ENCODE results near the gene BCAP29. TPM values are rescaled to one million over a fixed set of nuclear protein-coding genes. Genes with fewer than 3 reads are reported as not detected.
A peak's percentile ranks its signal among the peaks of the same experiment; 100 is the strongest.

The BCAP29 gene
- total and polyA plus RNA-seq, 4 experiments from 2014 or later = 17.0 to 34.8 (median 26.4) TPM

DNA sequence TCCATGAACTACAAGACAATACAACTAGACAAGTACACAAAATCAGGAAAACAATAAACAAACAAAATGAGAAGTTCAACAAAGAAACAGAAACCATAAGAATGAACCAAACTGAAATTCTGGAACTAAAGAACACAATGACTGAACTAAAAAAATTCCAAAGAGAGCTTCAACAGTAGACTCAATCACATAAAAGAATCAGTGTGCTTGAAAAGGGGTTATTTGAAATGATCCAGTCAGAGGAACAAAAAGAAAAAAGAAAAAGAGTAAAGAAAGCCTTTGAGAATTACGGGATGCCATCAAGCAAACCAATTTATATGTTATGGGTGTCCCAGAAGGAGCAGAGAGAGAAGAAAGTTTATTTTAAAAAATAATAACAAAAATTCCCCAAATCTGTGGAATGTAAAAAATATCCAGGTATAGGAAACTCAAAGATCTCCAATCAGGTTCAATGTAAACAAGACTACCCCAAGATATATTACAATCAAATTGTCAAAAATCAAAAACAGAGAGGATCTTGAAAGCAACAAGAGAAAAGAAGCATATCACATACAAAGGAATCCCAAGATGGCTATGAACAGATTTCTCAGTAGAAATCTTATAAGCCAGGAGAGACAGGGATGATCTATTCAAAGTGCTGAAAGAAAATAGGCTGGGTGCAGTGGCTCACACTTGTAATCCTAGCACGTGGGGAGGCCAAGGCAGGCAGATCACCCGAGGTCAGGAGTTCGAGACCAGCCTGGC is 35.0 kb upstream of the BCAP29 start:
- H3K27ac ChIP-seq (ENCODE audit: low read depth, low read length) = no peak overlapping the region
- intact Hi-C loops (cut with micrococcal nuclease) = no loop called here
- H3K9me3 ChIP-seq (ENCODE audit: control insufficient read depth in 1 of 2, low read length in 2 of 2) = no peaks in the 10 kb centered on the region
- Mint-ChIP-seq H3K27ac (peak overlapping the region in 1 of 7 donors; percentile 7), H3K27me3 (no peaks in the 10 kb centered on the region), H3K36me3 (peaks cover 64% of the 10 kb centered on the region in 2 donors), H3K9me3 (peaks cover 3 to 29% (median 20%) of the 10 kb centered on the region in 8 donors), H3K4me3 (peak overlapping the region in 1 of 8 donors; percentile 42), H3K4me1 (peaks cover 8 to 22% (median 12%) of the 10 kb centered on the region in 4 donors)
- ChIA-PET CTCF (ENCODE audit: partially characterized antibody) (no interaction called here), POLR2A (ENCODE audit: partially characterized antibody) (no interaction called here)
- H3K27me3 ChIP-seq (ENCODE audit: insufficient read depth, low read length) = no peaks in the 10 kb centered on the region
- H3K36me3 ChIP-seq (ENCODE audit: insufficient read depth, low read length) = peaks cover 27% of the 10 kb centered on the region
- H3K4me3 ChIP-seq (ENCODE audit: low read length in 2 of 2) = no peak overlapping the region
- DNase-seq = no peak
- H3K4me1 ChIP-seq (ENCODE audit: insufficient read depth, low read length) = no peaks in the 10 kb centered on the region

DNA sequence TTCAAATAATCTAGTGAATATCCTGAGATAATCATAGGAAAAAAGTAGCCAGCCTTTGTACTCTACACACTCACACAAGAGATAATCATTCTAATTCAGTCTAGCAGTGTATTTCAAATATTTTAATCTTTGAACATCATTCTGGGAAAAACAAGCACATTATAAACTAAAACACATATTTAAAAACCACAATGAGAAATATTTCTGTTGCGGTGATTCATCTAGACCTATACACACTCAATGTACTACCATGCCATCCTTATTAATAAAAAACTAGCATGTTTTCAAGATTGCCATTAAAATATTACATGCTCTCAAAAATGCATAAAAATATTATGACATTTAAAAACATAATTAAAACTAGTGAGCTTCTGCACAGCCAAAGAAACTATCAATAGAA is 28.1 kb upstream of the BCAP29 start:
- Mint-ChIP-seq H3K9me3 (peaks cover 0 to 5% (median 0%) of the 10 kb centered on the region in 8 donors), H3K27me3 (no peaks in the 10 kb centered on the region), H3K4me3 (peak overlapping the region in 2 of 8 donors; percentile 59 to 60), H3K4me1 (peaks cover 29 to 59% (median 42%) of the 10 kb centered on the region in 4 donors), H3K36me3 (peaks cover 63% of the 10 kb centered on the region in 2 donors), H3K27ac (peak overlapping the region in 2 of 7 donors; percentile 4 to 37)
- ChIA-PET CTCF (ENCODE audit: partially characterized antibody) (no interaction called here), POLR2A (ENCODE audit: partially characterized antibody) (no interaction called here)
- H3K27me3 ChIP-seq (ENCODE audit: insufficient read depth, low read length) = no peaks in the 10 kb centered on the region
- no peak overlapping the region for H3K4me3 ChIP-seq (ENCODE audit: low read length in 2 of 2)
- no peak overlapping the region for H3K27ac ChIP-seq (ENCODE audit: low read depth, low read length)
- intact Hi-C loops (cut with micrococcal nuclease) = no loop called here
- no peaks in the 10 kb centered on the region for H3K9me3 ChIP-seq (ENCODE audit: control insufficient read depth in 1 of 2, low read length in 2 of 2)
- peaks cover 26% of the 10 kb centered on the region for H3K36me3 ChIP-seq (ENCODE audit: insufficient read depth, low read length)
- peaks cover 19% of the 10 kb centered on the region for H3K4me1 ChIP-seq (ENCODE audit: insufficient read depth, low read length)
- no peak for DNase-seq

DNA sequence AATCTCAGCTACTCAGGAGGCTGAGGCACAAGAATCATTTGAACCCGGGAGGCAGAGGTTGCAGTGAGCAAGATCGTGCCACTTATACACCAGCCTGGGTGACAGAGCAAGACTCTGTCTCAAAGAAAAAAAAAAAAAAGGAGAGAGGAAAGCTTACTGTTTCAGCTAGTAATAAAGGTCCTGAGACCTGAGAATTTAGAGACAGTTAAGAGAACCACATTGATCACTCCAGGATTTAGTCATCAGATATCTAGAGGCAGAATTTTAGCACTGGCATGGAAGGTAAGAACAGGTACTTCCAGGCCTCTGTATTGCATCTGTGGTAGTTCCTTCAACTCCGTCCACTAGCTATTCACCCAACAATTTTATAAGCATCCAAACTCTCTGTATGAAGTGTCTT is 24.2 kb upstream of the BCAP29 start:
- no peak overlapping the region for H3K27ac Mint-ChIP-seq
- no peaks in the 10 kb centered on the region for H3K27me3 Mint-ChIP-seq
- ChIA-PET CTCF (ENCODE audit: partially characterized antibody) (no interaction called here), POLR2A (ENCODE audit: partially characterized antibody) (interaction anchor here (1.1 kb wide), 1 partner anchor 49 kb away, joined by 3 read pairs; no protein-coding TSS in a partner anchor)
- Histone ChIP-seq H3K4me1 (ENCODE audit: insufficient read depth, low read length) (peaks cover 39% of the 10 kb centered on the region), H3K36me3 (ENCODE audit: insufficient read depth, low read length) (peaks cover 21% of the 10 kb centered on the region), H3K27me3 (ENCODE audit: insufficient read depth, low read length) (no peaks in the 10 kb centered on the region), H3K27ac (ENCODE audit: low read depth, low read length) (no peak overlapping the region), H3K9me3 (ENCODE audit: control insufficient read depth in 1 of 2, low read length in 2 of 2) (no peaks in the 10 kb centered on the region), H3K4me3 (ENCODE audit: low read length in 2 of 2) (no peak overlapping the region)
- peaks cover 39 to 60% (median 48%) of the 10 kb centered on the region in 4 donors for H3K4me1 Mint-ChIP-seq
- H3K9me3 Mint-ChIP-seq = no peaks in the 10 kb centered on the region
- peaks cover 37 to 63% of the 10 kb centered on the region in 2 donors for H3K36me3 Mint-ChIP-seq
- intact Hi-C loops (cut with micrococcal nuclease) = no loop called here
- DNase-seq = no peak
- H3K4me3 Mint-ChIP-seq = no peak overlapping the region

- Mint-ChIP-seq H3K9me3 (no peaks in the 10 kb centered on the region), H3K4me1 (peaks cover 51 to 71% (median 59%) of the 10 kb centered on the region in 4 donors), H3K27me3 (no peaks in the 10 kb centered on the region), H3K4me3 (peak overlapping the region in 2 of 8 donors; percentile 64 to 90), H3K27ac (peak overlapping the region in 6 of 7 donors; percentile 23 to 96 (median 78)), H3K36me3 (peaks cover 18 to 40% of the 10 kb centered on the region in 2 donors)
- H3K4me3 ChIP-seq (ENCODE audit: low read length in 2 of 2) = no peak overlapping the region
- intact Hi-C loops (cut with micrococcal nuclease) = loop anchor here (5.0 to 10.0 kb wide), 2 partner anchors 332 to 695 kb away; partner anchors contain the start of genes DLD and PIK3CG
- H3K36me3 ChIP-seq (ENCODE audit: insufficient read depth, low read length) = peaks cover 12% of the 10 kb centered on the region
- ChIA-PET POLR2A (ENCODE audit: partially characterized antibody) (interaction anchor here (1.8 kb wide), 1 partner anchor 183 kb away, joined by 4 read pairs; no protein-coding TSS in a partner anchor), CTCF (ENCODE audit: partially characterized antibody) (interaction anchor here (1.9 kb wide), 1 partner anchor 183 kb away, joined by 5 read pairs; no protein-coding TSS in a partner anchor)
- H3K9me3 ChIP-seq (ENCODE audit: control insufficient read depth in 1 of 2, low read length in 2 of 2) = no peaks in the 10 kb centered on the region
- peak overlapping the region; percentile 56 for H3K27ac ChIP-seq (ENCODE audit: low read depth, low read length)
- peaks cover 51% of the 10 kb centered on the region for H3K4me1 ChIP-seq (ENCODE audit: insufficient read depth, low read length)
- H3K27me3 ChIP-seq (ENCODE audit: insufficient read depth, low read length) = no peaks in the 10 kb centered on the region
- DNase-seq = no peak
Measured at GRCh38 chr7:107559864-107560263, 20.2 kb upstream of the BCAP29 start.

- no peaks in the 10 kb centered on the region for H3K27me3 Mint-ChIP-seq
- intact Hi-C loops (cut with micrococcal nuclease) = loop anchor here (5.0 to 10.0 kb wide), 2 partner anchors 331 to 696 kb away; partner anchors contain the start of genes DLD and PIK3CG
- peak overlapping the region; percentile 86 to 97 (median 91) for H3K27ac Mint-ChIP-seq
- Histone ChIP-seq H3K4me3 (ENCODE audit: low read length in 2 of 2) (peak overlapping the region in 1 of 2 donors; percentile 4), H3K27me3 (ENCODE audit: insufficient read depth, low read length) (no peaks in the 10 kb centered on the region), H3K4me1 (ENCODE audit: insufficient read depth, low read length) (peaks cover 56% of the 10 kb centered on the region), H3K36me3 (ENCODE audit: insufficient read depth, low read length) (peaks cover 12% of the 10 kb centered on the region), H3K9me3 (ENCODE audit: control insufficient read depth in 1 of 2, low read length in 2 of 2) (no peaks in the 10 kb centered on the region), H3K27ac (ENCODE audit: low read depth, low read length) (peak overlapping the region; percentile 56)
- H3K4me1 Mint-ChIP-seq = peaks cover 51 to 71% (median 58%) of the 10 kb centered on the region in 4 donors
- H3K36me3 Mint-ChIP-seq = peaks cover 9 to 30% of the 10 kb centered on the region in 2 donors
- CTCF ChIA-PET (ENCODE audit: partially characterized antibody) = interaction anchor here (0.7 to 1.9 kb wide), 2 partner anchors 182 to 314 kb away, joined by 3 to 5 read pairs; no protein-coding TSS in a partner anchor
- H3K4me3 Mint-ChIP-seq = peak overlapping the region; percentile 58 to 93 (median 66)
- POLR2A ChIA-PET (ENCODE audit: partially characterized antibody) = interaction anchor here (0.9 to 1.3 kb wide), 3 partner anchors 19 to 393 kb away, joined by 3 to 4 read pairs (median 3); partner anchors contain the start of gene BCAP29
- DNase-seq = peak; percentile 56 to 79 (median 62)
- H3K9me3 Mint-ChIP-seq = no peaks in the 10 kb centered on the region
Measured at GRCh38 chr7:107560898-107561516, 19.0 kb upstream of the BCAP29 start.

DNA sequence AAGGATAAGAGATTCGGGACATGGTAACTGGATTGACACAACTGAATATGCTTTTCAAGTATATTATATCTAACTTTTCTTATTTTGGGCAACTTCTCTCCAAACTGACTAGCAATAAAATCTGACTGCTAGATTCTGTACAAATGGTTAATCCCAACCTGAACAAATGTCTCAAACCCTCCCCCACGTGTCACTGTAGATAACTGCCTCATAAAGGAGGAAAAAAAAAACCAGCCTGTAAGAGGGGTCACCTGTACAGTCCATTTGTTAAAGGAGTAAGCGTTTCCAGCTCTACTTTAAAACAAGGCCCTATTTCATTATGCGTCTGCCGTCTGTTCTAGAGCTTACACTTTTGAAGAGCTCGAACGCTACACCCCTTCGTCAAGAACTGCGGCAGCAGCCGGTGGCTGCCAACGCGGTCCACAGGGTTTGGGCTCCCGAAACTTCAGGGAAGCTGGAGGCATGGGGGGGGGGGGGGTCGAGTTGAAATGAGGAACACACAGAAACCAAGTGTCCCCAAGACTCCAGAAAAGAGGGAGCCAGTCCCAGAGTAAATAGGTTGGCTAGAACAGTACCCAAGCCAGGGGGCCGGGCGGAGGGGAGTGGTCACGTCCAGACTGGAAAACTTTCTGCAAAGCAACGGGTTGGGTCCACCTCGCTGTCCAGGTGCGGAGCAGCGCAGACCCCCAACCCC is 16.8 kb upstream of the BCAP29 start:
- peak in 2 of 5 donors; percentile 9 to 13 for DNase-seq
- intact Hi-C loops (cut with micrococcal nuclease) = loop anchor here (1.0 to 10.0 kb wide), 5 partner anchors 180 to 1006 kb away; partner anchors contain the start of genes DLD, DNAJB9, PIK3CG and THAP5
- Mint-ChIP-seq H3K9me3 (no peaks in the 10 kb centered on the region), H3K4me3 (peak overlapping the region; percentile 85 to 95 (median 90)), H3K4me1 (peaks cover 50 to 67% (median 59%) of the 10 kb centered on the region in 4 donors), H3K27me3 (no peaks in the 10 kb centered on the region), H3K36me3 (peaks cover 8 to 19% of the 10 kb centered on the region in 2 donors), H3K27ac (peak overlapping the region; percentile 92 to 99 (median 97))
- Histone ChIP-seq H3K27me3 (ENCODE audit: insufficient read depth, low read length) (no peaks in the 10 kb centered on the region), H3K36me3 (ENCODE audit: insufficient read depth, low read length) (no peaks in the 10 kb centered on the region), H3K4me1 (ENCODE audit: insufficient read depth, low read length) (peaks cover 56% of the 10 kb centered on the region), H3K4me3 (ENCODE audit: low read length in 2 of 2) (peak overlapping the region; percentile 55 to 85), H3K9me3 (ENCODE audit: control insufficient read depth in 1 of 2, low read length in 2 of 2) (no peaks in the 10 kb centered on the region), H3K27ac (ENCODE audit: low read depth, low read length) (peak overlapping the region; percentile 97)
- ChIA-PET CTCF (ENCODE audit: partially characterized antibody) (interaction anchor here (0.9 to 1.3 kb wide), 3 partner anchors 78 to 316 kb away, joined by 3 to 7 read pairs (median 3); no protein-coding TSS in a partner anchor), POLR2A (ENCODE audit: partially characterized antibody) (interaction anchor here (0.7 to 3.3 kb wide), 10 partner anchors 9 to 526 kb away, joined by 3 to 28 read pairs (median 6); partner anchors contain the start of genes BCAP29, CBLL1, DLD and HBP1)

All from CD4-positive, alpha-beta memory T cell (primary cell).